GM23248 (cell line): ENCODE measurements around the gene CFB.

Source experiments
- EZH2 ChIP-seq: fragments of 200-600 bp; sonication (generic); IDR thresholded peaks from 2 replicates; pipeline ENCODE4 v1.6.1; 2018; ENCODE audit warnings: antibody characterized with exemption, mild to moderate bottlenecking; ENCODE audit not compliant: insufficient read depth, poor library complexity, severe bottlenecking
- EZH2phosphoT487 ChIP-seq: fragments of 200-600 bp; sonication (generic); IDR thresholded peaks from 2 replicates; pipeline ENCODE4 v1.6.1; 2018; ENCODE audit warnings: antibody characterized with exemption, moderate library complexity, mild to moderate bottlenecking, low read depth; ENCODE audit not compliant: insufficient read depth

DNA sequence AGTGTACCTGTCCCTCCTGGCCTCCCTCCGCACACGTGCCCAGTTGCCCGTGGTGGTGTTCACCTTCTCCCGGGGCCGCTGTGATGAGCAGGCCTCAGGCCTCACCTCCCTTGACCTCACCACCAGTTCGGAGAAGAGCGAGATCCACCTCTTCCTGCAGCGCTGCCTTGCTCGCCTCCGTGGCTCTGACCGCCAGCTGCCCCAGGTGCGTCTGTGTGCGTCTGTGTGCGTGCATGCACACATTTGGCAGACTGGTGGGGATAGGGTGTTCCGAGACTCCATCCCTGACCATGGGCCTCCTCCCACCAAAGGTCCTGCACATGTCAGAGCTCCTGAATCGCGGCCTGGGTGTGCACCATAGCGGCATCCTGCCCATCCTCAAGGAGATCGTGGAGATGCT lies 18.0 kb downstream of the CFB start:
- TF ChIP-seq EZH2phosphoT487, result no peak
- TF ChIP-seq EZH2, result no peak
